GM10266 (cell line): ENCODE measurements around the gene GLCE.

Experiments
- DNase-seq: peaks from one replicate; pipeline ENCODE4 v3.0.0; 2012; ENCODE audit errors: extremely low spot score
- TF ChIP-seq, protein P1 (sequence below): IDR thresholded peaks from 2 replicates; pipeline ENCODE4 v1.5.1; 2012; ENCODE audit warnings: mild to moderate bottlenecking, low read depth; ENCODE audit not compliant: control insufficient read depth, insufficient read depth; ENCODE audit errors: missing control alignments

GLCE gene

DNA sequence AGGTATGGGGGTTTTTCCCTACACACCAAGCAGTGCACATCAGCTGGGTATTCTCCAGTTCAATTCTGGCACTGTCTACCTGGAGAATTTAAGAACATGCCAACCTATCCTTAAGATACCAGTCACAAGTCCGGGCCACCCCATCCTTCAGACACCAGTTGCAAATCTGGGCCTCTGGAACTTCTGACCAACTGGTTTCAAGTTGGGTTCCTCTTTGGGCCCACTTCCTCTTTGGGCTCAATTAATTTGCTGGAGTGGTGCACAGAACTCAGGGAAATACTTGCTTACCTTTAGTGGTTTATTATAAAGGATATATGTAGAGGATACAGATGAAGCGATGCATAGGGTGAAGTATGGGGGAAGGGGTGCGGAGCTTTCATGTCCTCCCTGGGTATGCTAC lies 25.3 kb downstream of the GLCE start:
- no peak for DNase-seq
- TF ChIP-seq, protein P1, sequence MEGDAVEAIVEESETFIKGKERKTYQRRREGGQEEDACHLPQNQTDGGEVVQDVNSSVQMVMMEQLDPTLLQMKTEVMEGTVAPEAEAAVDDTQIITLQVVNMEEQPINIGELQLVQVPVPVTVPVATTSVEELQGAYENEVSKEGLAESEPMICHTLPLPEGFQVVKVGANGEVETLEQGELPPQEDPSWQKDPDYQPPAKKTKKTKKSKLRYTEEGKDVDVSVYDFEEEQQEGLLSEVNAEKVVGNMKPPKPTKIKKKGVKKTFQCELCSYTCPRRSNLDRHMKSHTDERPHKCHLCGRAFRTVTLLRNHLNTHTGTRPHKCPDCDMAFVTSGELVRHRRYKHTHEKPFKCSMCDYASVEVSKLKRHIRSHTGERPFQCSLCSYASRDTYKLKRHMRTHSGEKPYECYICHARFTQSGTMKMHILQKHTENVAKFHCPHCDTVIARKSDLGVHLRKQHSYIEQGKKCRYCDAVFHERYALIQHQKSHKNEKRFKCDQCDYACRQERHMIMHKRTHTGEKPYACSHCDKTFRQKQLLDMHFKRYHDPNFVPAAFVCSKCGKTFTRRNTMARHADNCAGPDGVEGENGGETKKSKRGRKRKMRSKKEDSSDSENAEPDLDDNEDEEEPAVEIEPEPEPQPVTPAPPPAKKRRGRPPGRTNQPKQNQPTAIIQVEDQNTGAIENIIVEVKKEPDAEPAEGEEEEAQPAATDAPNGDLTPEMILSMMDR, result no peak

DNA sequence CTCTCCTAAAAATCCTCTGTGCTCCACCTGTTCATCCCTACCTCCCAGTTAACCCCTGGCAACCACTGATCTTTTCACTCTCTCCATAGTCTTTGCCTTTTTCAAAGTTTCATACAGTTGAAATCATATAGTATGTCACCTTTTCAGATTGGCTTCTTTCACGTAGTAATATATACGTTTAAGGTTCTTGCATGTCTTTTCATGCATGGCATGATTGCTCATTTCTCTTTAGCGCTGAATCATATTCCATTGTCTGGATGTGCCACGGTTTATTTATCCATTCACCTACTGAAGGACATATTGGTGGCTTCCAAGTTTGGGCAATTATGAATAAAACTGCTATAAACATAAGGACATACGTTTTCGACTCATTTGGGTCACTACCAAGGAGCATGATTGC lies 28.7 kb downstream of the GLCE start:
- no peak for DNase-seq
- TF ChIP-seq, protein P1, result no peak

DNA sequence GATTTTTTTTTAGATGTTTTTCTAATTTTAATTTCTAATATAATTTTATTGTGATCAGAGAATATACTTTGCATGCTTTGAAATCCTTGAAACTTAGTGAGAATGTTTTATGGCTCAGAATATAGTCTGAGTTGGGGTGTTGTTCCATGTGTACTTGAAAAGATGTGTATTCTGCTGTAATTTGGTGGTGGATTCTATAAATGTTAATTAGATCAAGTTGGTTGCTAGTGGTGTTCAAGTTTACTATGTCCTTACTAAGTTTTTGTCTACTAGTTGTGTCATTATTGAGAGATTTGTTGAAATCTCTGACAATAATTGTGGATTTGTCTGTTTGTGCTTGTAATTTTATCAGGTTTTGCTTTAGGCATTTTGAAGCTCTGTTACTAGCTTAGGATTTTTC lies 29.7 kb downstream of the GLCE start:
- no peak for DNase-seq
- TF ChIP-seq, protein P1, result no peak

DNA sequence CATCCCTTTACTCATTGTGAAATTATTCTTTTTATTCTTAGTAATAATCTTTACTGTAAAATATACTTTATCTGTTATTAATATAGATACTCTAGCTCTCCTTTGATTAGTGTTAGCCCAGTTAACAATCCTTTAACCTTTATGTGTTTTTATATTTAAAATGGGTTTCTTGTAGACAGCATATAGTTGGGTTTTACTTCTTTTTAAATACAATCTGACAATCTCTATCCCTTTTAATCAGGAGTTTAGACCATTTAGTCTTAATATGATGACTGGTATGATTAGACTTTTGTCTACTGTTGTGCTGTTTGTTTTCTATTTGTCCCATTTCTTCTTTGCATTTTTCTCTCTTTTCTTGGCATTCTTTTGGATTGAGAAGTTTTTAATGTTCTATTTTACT lies 30.1 kb downstream of the GLCE start:
- TF ChIP-seq, protein P1, result no peak
- DNase-seq, result no peak

DNA sequence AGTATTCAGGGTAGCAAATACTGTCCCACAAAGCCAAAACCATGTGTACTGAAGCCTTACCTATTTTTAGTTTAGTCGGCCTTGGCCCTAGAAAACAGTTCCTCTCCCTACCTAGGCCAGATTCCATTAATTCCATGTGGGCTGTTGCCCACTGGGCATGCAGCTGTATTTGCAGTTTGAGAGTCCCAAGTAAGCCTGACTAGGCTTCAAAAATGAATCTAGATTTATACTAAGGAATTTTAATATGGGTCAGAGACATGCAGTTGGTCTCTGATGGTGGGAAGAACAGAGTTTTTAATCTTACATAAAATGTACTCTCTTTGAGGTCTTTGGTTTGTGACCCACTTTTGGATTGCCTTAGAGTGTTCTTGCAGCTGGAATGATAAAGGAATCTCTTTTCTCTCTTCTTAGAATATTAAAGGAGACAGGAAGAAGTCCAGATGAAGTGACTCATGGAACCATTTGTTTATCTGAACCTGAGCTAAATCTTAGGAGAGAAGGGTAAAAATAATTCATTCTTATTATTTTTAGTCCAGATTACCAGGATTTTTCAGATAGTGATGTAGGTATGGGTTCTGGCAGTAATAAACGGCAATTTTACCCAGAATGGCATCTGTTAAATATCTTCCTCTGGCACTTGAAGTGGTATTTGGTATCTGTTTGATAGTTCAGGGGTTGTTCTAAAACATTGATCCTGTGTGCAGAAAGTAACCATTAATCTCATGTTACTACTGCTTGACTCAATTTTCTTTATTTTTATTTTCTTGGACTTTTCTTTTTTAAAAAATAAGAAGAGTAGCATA lies 33.8 kb downstream of the GLCE start:
- TF ChIP-seq, protein P1, result no peak
- DNase-seq, result no peak

DNA sequence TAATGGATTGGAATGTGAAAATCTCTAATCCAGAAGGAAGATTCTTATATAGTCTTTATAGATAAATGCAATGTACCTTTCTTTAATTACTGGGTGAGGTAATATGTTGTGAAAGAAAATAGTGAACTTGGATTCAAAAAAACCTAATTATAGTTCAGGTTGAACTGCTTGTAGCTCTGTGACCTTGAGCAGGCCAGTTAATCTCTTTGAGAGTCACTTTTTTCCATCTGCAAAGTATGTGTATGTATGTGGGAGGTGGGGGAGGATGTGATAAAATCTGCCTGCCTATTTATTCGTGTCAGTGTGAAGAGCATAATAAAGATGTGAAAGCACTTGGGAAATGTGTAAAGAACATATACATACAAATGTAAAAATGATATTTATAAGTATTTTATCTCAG lies 34.4 kb downstream of the GLCE start:
- no peak for DNase-seq
- TF ChIP-seq, protein P1, result no peak

DNA sequence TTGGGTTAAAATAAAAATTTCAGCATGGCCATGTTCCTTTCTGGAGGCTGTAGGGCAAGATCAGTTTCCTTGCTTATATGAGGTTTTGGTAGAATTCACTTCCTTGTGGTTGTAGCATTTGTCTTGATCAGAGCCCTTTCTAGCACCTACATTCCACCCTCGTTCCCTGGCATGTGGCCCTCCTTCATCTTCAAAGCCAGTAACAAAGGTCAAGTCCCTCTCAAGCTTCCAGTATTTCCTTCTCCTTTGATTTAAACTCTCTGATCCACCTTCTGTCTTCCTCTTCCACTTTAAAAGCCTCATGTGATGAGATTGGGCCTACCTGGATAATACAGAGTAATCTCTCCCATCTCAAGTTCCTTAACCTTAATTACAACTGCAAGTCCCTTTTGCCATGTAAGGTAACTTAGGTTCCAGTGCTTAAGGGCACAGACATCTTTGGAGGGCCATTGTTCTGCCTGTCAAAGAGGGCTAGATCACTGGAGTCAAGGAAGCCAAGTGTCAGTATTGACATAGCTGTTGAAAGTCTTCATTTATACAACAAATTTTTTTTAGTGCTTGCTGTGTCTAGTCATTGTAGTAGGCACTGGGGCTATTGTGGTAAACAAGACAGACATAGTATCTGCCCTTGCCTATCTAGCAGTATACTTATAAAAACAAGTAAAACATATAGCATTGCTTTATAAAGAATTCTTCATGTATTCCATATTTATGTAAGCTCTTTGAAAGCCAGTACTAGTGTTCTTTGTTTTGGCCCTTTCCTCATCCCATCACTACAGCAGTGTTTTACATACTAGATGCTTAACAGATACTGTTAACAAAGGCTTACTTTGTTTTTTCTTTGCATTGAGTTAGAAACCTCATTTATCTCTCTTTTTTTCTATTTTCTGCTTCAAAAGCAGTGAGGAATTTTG lies 40.7 kb downstream of the GLCE start:
- TF ChIP-seq, protein P1, result no peak
- no peak for DNase-seq
